Smooth muscle cell (in vitro differentiated cells): ENCODE results near the gene MESD. TPM values are rescaled to one million over a fixed set of nuclear protein-coding genes. Genes with fewer than 3 reads are reported as not detected.
A peak's percentile ranks its signal among the peaks of the same experiment; 100 is the strongest.

Experiments used
- DNase-seq: peaks from one replicate; lab custom pipeline; 2025; ENCODE audit not compliant: unreplicated experiment; lab: John Stamatoyannopoulos, UW
- H2AFZ ChIP-seq: fragments of 200-600 bp; sonication (generic); 2 replicates; pipeline ENCODE4 v1.6.0; 2016; ENCODE audit warnings: antibody characterized with exemption, low read depth, mild to moderate bottlenecking
- H3F3A ChIP-seq: fragments of 200-600 bp; sonication (generic); 2 replicates; pipeline ENCODE4 v1.6.0; 2017; ENCODE audit warnings: antibody characterized with exemption, low read depth
- H3K27ac ChIP-seq: fragments of 200-600 bp; sonication (generic); 2 replicates; pipeline ENCODE4 v1.5.1; 2016; ENCODE audit warnings: low read depth, mild to moderate bottlenecking
- H3K27me3 ChIP-seq: fragments of 200-600 bp; sonication (generic); 2 replicates; pipeline ENCODE4 v1.6.1; 2016; ENCODE audit warnings: low read depth, mild to moderate bottlenecking
- H3K36me3 ChIP-seq: fragments of 200-600 bp; sonication (generic); 2 replicates; pipeline ENCODE4 v1.5.1; 2016; ENCODE audit warnings: low read depth
- H3K4me1 ChIP-seq: fragments of 200-600 bp; sonication (generic); 2 replicates; pipeline ENCODE4 v1.5.1; 2016; ENCODE audit warnings: low read depth
- H3K4me2 ChIP-seq: fragments of 200-600 bp; sonication (generic); 2 replicates; pipeline ENCODE4 v1.6.0; 2016; ENCODE audit warnings: mild to moderate bottlenecking
- H3K4me3 ChIP-seq: fragments of 200-600 bp; sonication (generic); 2 replicates; pipeline ENCODE4 v1.5.1; 2016; ENCODE audit warnings: mild to moderate bottlenecking
- H3K79me2 ChIP-seq: fragments of 200-600 bp; sonication (generic); 2 replicates; pipeline ENCODE4 v1.6.0; 2016; ENCODE audit warnings: low read depth, mild to moderate bottlenecking
- H3K9ac ChIP-seq: fragments of 200-600 bp; sonication (generic); 2 replicates; pipeline ENCODE4 v1.6.0; 2016; ENCODE audit warnings: low read depth
- H3K9me3 ChIP-seq: fragments of 200-600 bp; sonication (generic); replicated peaks from 2 replicates; pipeline ENCODE4 v1.5.1; 2016; ENCODE audit warnings: low read depth
- H4K20me1 ChIP-seq: fragments of 200-600 bp; sonication (generic); 2 replicates; pipeline ENCODE4 v1.6.0; 2016; ENCODE audit warnings: low read depth
- CTCF ChIP-seq: fragments of 200-600 bp; sonication (generic); IDR thresholded peaks from 2 replicates; pipeline ENCODE4 v1.5.1; 2017; ENCODE audit warnings: borderline replicate concordance, mild to moderate bottlenecking, antibody characterized with exemption; ENCODE audit not compliant: insufficient read depth, poor library complexity, severe bottlenecking
- WGBS: methylation state at CpG from one replicate; pipeline ENCODE4 v1.1.7; 2016; ENCODE audit warnings: low lambda C conversion rate; 5-methylcytosine and 5-hydroxymethylcytosine counted together
- polyA plus RNA-seq: library from polyadenylated mRNA; unstranded; fragments of >200 nt; fragmentation: Nextera tagmentation; extraction: Ambion mirVana; gene quantifications from 2 replicates; pipeline ENCODE4 v1.2.1, GENCODE V29; 2016
- total RNA-seq: library from RNA; depleted of rRNA; stranded (reverse); fragments of >200 nt; gene quantifications from 2 replicates; pipeline ENCODE4 v1.2.3, GENCODE V29; 2014

MESD gene
- total RNA-seq (20.1 and 25.6 TPM in 2 replicates), polyA plus RNA-seq (41.4 and 57.4 TPM in 2 replicates)

DNA sequence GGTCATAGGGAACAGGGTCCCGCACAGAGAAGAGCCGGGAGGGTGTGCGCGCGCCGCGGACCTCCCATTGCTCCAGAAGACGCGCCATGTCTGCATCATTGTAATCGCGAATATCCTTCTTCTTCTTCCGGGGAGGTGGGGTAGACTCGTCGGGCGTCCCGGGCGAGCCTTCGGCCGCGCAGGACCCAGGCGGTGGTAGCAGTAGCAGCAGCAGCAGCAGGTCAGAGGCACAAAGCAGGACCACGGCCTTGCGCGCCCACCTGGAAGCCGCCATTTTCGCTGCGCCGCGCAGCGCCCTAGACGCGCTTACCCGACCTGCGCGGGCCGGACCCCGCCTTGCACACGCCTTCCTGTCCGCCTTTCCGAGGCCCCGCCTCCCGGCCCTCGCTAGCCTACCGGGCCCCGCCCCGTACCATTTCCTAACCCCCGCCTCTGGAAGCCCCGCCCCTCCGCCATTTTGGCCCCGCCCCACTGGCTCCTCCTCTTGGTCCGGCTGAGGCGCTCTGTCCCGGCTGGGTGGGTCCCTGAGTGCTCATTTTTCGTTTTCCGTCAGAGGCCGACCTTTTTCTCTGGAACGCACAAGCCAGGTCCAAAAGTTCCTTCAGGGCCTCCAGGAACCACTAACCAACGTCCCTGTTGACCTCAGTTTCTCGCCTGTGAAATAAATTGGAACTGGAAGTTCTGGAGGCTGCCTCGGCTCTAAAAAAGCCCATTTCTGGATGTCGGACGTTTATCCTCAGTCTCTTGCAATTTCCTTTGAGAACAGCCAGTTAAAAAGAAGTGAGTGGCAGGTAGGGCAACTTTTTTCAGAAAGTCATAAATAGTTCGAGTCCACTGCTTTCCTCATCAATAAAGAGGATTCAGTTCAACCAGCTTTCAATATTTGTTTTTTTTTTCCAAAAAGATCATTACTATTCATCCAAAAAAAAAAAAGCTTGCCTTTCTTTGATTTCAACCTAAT, at the start of gene MESD:
Gene MESD, minus strand, starts transcription at position 302 of the 961 bp plus-strand sequence. Its CDS starts 28 bp downstream, at position 274.
- peak within 1 kb of the TSS; percentile 62 for H3K27ac ChIP-seq
- H3K9me3 ChIP-seq: no peaks in the 10 kb centered on the region
- no peaks in the 10 kb centered on the region for H3K36me3 ChIP-seq
- H3K4me3 ChIP-seq: peak within 1 kb of the TSS; percentile 82
- H3K79me2 ChIP-seq: peaks cover 45% of the 10 kb centered on the region
- H3F3A ChIP-seq: peaks cover 16% of the 10 kb centered on the region
- peaks cover 40% of the 10 kb centered on the region for H4K20me1 ChIP-seq
- H3K4me2 ChIP-seq: peak within 1 kb of the TSS; percentile 95
- no peak for TF ChIP-seq CTCF
- H3K9ac ChIP-seq: peak within 1 kb of the TSS; percentile 73
- peak within 1 kb of the TSS; percentile 91 for H2AFZ ChIP-seq
- peaks cover 28% of the 10 kb centered on the region for H3K4me1 ChIP-seq
- whole genome bisulfite sequencing: 3% methylated on average over 46 of the region's 63 CpGs
- peak; percentile 95 for DNase-seq
- no peaks in the 10 kb centered on the region for H3K27me3 ChIP-seq

- Histone ChIP-seq H2AFZ (no peak overlapping the region), H3K4me3 (no peak overlapping the region), H3K36me3 (no peaks in the 10 kb centered on the region), H3K27me3 (no peaks in the 10 kb centered on the region), H3K79me2 (no peaks in the 10 kb centered on the region), H3K9me3 (no peaks in the 10 kb centered on the region), H3K9ac (no peak overlapping the region), H3K27ac (no peak overlapping the region), H4K20me1 (no peaks in the 10 kb centered on the region), H3K4me1 (no peaks in the 10 kb centered on the region), H3K4me2 (no peak overlapping the region), H3F3A (no peaks in the 10 kb centered on the region)
- 56% methylated on average over 4 of the region's 4 CpGs for WGBS
- TF ChIP-seq CTCF: no peak
- no peak for DNase-seq
Measured at GRCh38 chr15:81038975-81039607, 49.5 kb upstream of the MESD start.

- H3F3A ChIP-seq: no peaks in the 10 kb centered on the region
- H3K36me3 ChIP-seq: no peaks in the 10 kb centered on the region
- no peaks in the 10 kb centered on the region for H3K4me1 ChIP-seq
- no peak for DNase-seq
- 96% methylated on average over 14 of the region's 14 CpGs for WGBS
- H3K27ac ChIP-seq: no peak overlapping the region
- no peaks in the 10 kb centered on the region for H3K27me3 ChIP-seq
- H3K79me2 ChIP-seq: no peaks in the 10 kb centered on the region
- no peak overlapping the region for H3K9ac ChIP-seq
- H3K9me3 ChIP-seq: no peaks in the 10 kb centered on the region
- H3K4me3 ChIP-seq: no peak overlapping the region
- H2AFZ ChIP-seq: no peak overlapping the region
- TF ChIP-seq CTCF: no peak
- H4K20me1 ChIP-seq: no peaks in the 10 kb centered on the region
- no peak overlapping the region for H3K4me2 ChIP-seq
Measured at GRCh38 chr15:81037952-81038743, 48.5 kb upstream of the MESD start.
